Measurements from ENCODE around the gene MYBPC1. TPM values are rescaled to one million over a fixed set of nuclear protein-coding genes. Genes with fewer than 3 reads are reported as not detected.
"Not testable (repeated sequence)": the region's sequence is repeated elsewhere in the genome, so short reads cannot be mapped to it uniquely, and the experiment has no call there.

The MYBPC1 gene
- total RNA-seq, 1 experiment from 2014 or later, result not detected

DNA sequence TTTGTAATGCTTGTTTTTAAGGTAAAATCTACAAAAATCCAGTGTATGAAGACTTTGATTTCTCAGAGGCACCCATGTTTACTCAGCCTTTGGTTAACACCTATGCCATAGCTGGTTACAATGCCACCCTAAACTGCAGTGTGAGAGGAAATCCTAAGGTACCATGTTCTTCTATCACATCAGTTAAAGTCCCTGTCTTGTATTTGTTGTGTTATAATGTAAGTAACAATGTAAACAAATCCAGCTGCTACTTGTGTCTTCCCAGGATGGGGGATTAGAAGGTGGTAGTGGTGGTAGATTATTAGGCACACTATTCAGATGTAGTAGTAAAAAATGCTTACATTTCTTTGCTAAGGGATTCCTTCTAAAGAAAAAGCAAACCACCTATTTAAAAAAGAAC, 83.3 kb downstream of the MYBPC1 start:
- Histone ChIP-seq H3K9me2 (ENCODE audit: insufficient read depth) (no peaks in the 10 kb centered on the region), H4K20me1 (ENCODE audit: insufficient read depth) (no peaks in the 10 kb centered on the region), H3K36me3 (ENCODE audit: low read depth) (no peaks in the 10 kb centered on the region), H3K4me2 (no peak overlapping the region), H3K27me3 (ENCODE audit: insufficient read depth, low read depth) (no peaks in the 10 kb centered on the region), H3F3A (ENCODE audit: insufficient read depth, low read depth) (no peaks in the 10 kb centered on the region), H2AFZ (no peak overlapping the region), H3K79me2 (ENCODE audit: low read depth) (no peaks in the 10 kb centered on the region), H3K4me1 (replicated peaks; ENCODE audit: insufficient read depth) (no peaks in the 10 kb centered on the region), H3K27ac (no peak overlapping the region), H3K9me3 (ENCODE audit: insufficient read depth, low read depth) (no peaks in the 10 kb centered on the region), H3K4me3 (no peak overlapping the region)
- BruUV-seq (replicated peaks), result no TSS peak
- intact Hi-C loops (cut with micrococcal nuclease; ENCODE audit: unreplicated experiment), result no loop called here
- no peak for TF ChIP-seq EZH2 (IDR thresholded peaks at IDR 0.05; ENCODE audit: low read depth)
- no peak for TF ChIP-seq CTCF (conservative IDR thresholded peaks at IDR 0.05)
- ChIA-PET POLR2A (ENCODE audit: unreplicated experiment) (no interaction called here), CTCF (no interaction called here)
- DNase-seq, result no peak

- TF ChIP-seq CTCF (conservative IDR thresholded peaks at IDR 0.05), result no peak
- no peak for TF ChIP-seq EZH2 (IDR thresholded peaks at IDR 0.05; ENCODE audit: low read depth)
- Histone ChIP-seq H3K36me3 (ENCODE audit: low read depth) (no peaks in the 10 kb centered on the region), H3K27ac (no peak overlapping the region), H3K4me3 (no peak overlapping the region), H4K20me1 (ENCODE audit: insufficient read depth) (no peaks in the 10 kb centered on the region), H3K27me3 (ENCODE audit: insufficient read depth, low read depth) (no peaks in the 10 kb centered on the region), H3K9me2 (ENCODE audit: insufficient read depth) (no peaks in the 10 kb centered on the region), H3K4me2 (no peak overlapping the region), H3F3A (ENCODE audit: insufficient read depth, low read depth) (no peaks in the 10 kb centered on the region), H3K79me2 (ENCODE audit: low read depth) (no peaks in the 10 kb centered on the region), H2AFZ (no peak overlapping the region), H3K4me1 (replicated peaks; ENCODE audit: insufficient read depth) (no peaks in the 10 kb centered on the region), H3K9me3 (ENCODE audit: insufficient read depth, low read depth) (no peaks in the 10 kb centered on the region)
- POLR2A ChIA-PET (ENCODE audit: unreplicated experiment), result no interaction called here
- intact Hi-C loops (cut with micrococcal nuclease; ENCODE audit: unreplicated experiment), result no loop called here
- no TSS peak for BruUV-seq (replicated peaks)
- CTCF ChIA-PET, result no interaction called here
- no peak for DNase-seq
These were observed 85.5 kb downstream of the MYBPC1 start for GRCh38 chr12:101680240-101680639.

- CTCF ChIA-PET, result no interaction called here
- H3K9me3 ChIP-seq (ENCODE audit: insufficient read depth, low read depth), result no peaks in the 10 kb centered on the region
- intact Hi-C loops (cut with micrococcal nuclease; ENCODE audit: unreplicated experiment), result no loop called here
These were observed 85.9 kb downstream of the MYBPC1 start for GRCh38 chr12:101680647-101681046.

DNA sequence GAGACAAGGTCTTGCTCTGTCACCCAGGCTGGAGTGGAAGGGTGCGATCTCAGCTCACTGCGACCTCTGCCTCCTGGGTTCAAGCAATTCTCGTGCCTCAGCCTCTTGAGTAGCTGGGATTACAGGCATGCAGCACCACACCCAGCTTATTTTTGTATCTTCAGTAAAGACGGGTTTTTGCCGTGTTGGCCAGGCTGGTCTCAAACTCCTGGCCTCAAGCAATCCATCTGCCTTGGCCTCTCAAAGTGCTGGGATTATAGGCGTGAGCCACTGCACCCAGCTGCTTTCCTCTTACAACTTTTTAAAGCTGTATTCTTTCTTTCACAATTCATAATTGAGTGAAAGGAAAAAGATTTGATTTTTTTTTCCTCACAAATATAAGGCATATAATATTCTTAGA, 86.9 kb downstream of the MYBPC1 start:
- POLR2A ChIA-PET (ENCODE audit: unreplicated experiment); H3K9me2 ChIP-seq (ENCODE audit: insufficient read depth); H4K20me1 ChIP-seq (ENCODE audit: insufficient read depth); BruUV-seq (replicated peaks); CTCF ChIA-PET; H3K27me3 ChIP-seq (ENCODE audit: insufficient read depth, low read depth); DNase-seq; H3K4me3 ChIP-seq; H3K36me3 ChIP-seq (ENCODE audit: low read depth); H3K79me2 ChIP-seq (ENCODE audit: low read depth); intact Hi-C loops (cut with micrococcal nuclease; ENCODE audit: unreplicated experiment); H2AFZ ChIP-seq; H3K4me2 ChIP-seq; H3K4me1 ChIP-seq (replicated peaks; ENCODE audit: insufficient read depth); H3K9me3 ChIP-seq (ENCODE audit: insufficient read depth, low read depth); H3F3A ChIP-seq (ENCODE audit: insufficient read depth, low read depth); H3K27ac ChIP-seq: not testable (repeated sequence)

More at GRCh38 chr12:101680647-101681046, 85.9 kb downstream of the MYBPC1 start:
- no peak for TF ChIP-seq EZH2 (IDR thresholded peaks at IDR 0.05; ENCODE audit: low read depth)
- no peak for TF ChIP-seq CTCF (conservative IDR thresholded peaks at IDR 0.05)
- no peak overlapping the region for H2AFZ ChIP-seq
- H3K4me1 ChIP-seq (replicated peaks; ENCODE audit: insufficient read depth), result no peaks in the 10 kb centered on the region
- no peaks in the 10 kb centered on the region for H3F3A ChIP-seq (ENCODE audit: insufficient read depth, low read depth)
- POLR2A ChIA-PET (ENCODE audit: unreplicated experiment), result no interaction called here
- H3K79me2 ChIP-seq (ENCODE audit: low read depth), result no peaks in the 10 kb centered on the region
- no peaks in the 10 kb centered on the region for H4K20me1 ChIP-seq (ENCODE audit: insufficient read depth)
- no peak overlapping the region for H3K4me3 ChIP-seq
- H3K4me2 ChIP-seq, result no peak overlapping the region
- no peaks in the 10 kb centered on the region for H3K9me2 ChIP-seq (ENCODE audit: insufficient read depth)
- H3K27me3 ChIP-seq (ENCODE audit: insufficient read depth, low read depth), result no peaks in the 10 kb centered on the region
- H3K36me3 ChIP-seq (ENCODE audit: low read depth), result no peaks in the 10 kb centered on the region
- no TSS peak for BruUV-seq (replicated peaks)
- H3K27ac ChIP-seq, result no peak overlapping the region
- no peak for DNase-seq
